Mesothelial cell of epicardium (in vitro differentiated cells): ENCODE measurements around the gene NKAIN2. TPM values are rescaled to one million over a fixed set of nuclear protein-coding genes. Genes with fewer than 3 reads are reported as not detected.
"Not testable (repeated sequence)": the region's sequence is repeated elsewhere in the genome, so short reads cannot be mapped to it uniquely, and the experiment has no call there.

Experiments
- DNase-seq, 2 experiments: peaks; one replicate each; pipeline ENCODE4 v3.0.0; 2021; ENCODE audit warnings: low spot score in 2 of 2; ENCODE audit not compliant: unreplicated experiment in 2 of 2
- H3K27ac Mint-ChIP-seq: 2 replicates; pipeline ENCODE4 v1.8.0; 2021; ENCODE audit warnings: mixed read lengths
- H3K27me3 Mint-ChIP-seq: 2 replicates; pipeline ENCODE4 v1.8.0; 2021; ENCODE audit warnings: low read depth, mixed read lengths
- H3K36me3 Mint-ChIP-seq: 2 replicates; pipeline ENCODE4 v1.8.0; 2021; ENCODE audit warnings: mixed read lengths
- H3K4me1 Mint-ChIP-seq: 2 replicates; pipeline ENCODE4 v1.8.0; 2021; ENCODE audit warnings: mixed read lengths
- H3K4me3 Mint-ChIP-seq: 2 replicates; pipeline ENCODE4 v1.8.0; 2021; ENCODE audit warnings: mild to moderate bottlenecking, moderate library complexity, mixed read lengths
- H3K9me3 Mint-ChIP-seq: 2 replicates; pipeline ENCODE4 v1.8.0; 2021; ENCODE audit warnings: mixed read lengths
- total RNA-seq: library from RNA; stranded (reverse); gene quantifications from 3 replicates; pipeline ENCODE4 v1.2.1, GENCODE V29; 2021
- TF ChIP-seq, protein P1 (sequence below): fragments of 200-600 bp; sonication (generic); IDR thresholded peaks from one replicate; pipeline ENCODE4 v1.5.0; 2021; ENCODE audit warnings: antibody characterized with exemption; ENCODE audit not compliant: unreplicated experiment

Gene NKAIN2
- total RNA-seq, 1 donor from 2014 or later: 1.6 TPM

GRCh38 chr6:124536842-124537191 lies 733.2 kb downstream of the NKAIN2 start:
- TF ChIP-seq, protein P1, sequence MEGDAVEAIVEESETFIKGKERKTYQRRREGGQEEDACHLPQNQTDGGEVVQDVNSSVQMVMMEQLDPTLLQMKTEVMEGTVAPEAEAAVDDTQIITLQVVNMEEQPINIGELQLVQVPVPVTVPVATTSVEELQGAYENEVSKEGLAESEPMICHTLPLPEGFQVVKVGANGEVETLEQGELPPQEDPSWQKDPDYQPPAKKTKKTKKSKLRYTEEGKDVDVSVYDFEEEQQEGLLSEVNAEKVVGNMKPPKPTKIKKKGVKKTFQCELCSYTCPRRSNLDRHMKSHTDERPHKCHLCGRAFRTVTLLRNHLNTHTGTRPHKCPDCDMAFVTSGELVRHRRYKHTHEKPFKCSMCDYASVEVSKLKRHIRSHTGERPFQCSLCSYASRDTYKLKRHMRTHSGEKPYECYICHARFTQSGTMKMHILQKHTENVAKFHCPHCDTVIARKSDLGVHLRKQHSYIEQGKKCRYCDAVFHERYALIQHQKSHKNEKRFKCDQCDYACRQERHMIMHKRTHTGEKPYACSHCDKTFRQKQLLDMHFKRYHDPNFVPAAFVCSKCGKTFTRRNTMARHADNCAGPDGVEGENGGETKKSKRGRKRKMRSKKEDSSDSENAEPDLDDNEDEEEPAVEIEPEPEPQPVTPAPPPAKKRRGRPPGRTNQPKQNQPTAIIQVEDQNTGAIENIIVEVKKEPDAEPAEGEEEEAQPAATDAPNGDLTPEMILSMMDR: no peak
- H3K9me3 Mint-ChIP-seq: no peaks in the 10 kb centered on the region
- no peak overlapping the region for H3K27ac Mint-ChIP-seq
- no peaks in the 10 kb centered on the region for H3K36me3 Mint-ChIP-seq
- DNase-seq: no peak
- no peak overlapping the region for H3K4me3 Mint-ChIP-seq
- no peaks in the 10 kb centered on the region for H3K27me3 Mint-ChIP-seq
- H3K4me1 Mint-ChIP-seq: peaks cover 5% of the 10 kb centered on the region

GRCh38 chr6:124539096-124539495 lies 735.4 kb downstream of the NKAIN2 start:
- Mint-ChIP-seq H3K27ac (no peak overlapping the region), H3K9me3 (no peaks in the 10 kb centered on the region), H3K4me1 (peaks cover 5% of the 10 kb centered on the region), H3K27me3 (peaks cover 2% of the 10 kb centered on the region), H3K36me3 (no peaks in the 10 kb centered on the region), H3K4me3 (no peak overlapping the region)
- TF ChIP-seq, protein P1: no peak
- no peak for DNase-seq

GRCh38 chr6:124541573-124541972 lies 737.9 kb downstream of the NKAIN2 start:
- no peak for DNase-seq
- H3K4me1 Mint-ChIP-seq: no peaks in the 10 kb centered on the region
- TF ChIP-seq, protein P1: no peak
- H3K27me3 Mint-ChIP-seq: peaks cover 2% of the 10 kb centered on the region
- H3K27ac Mint-ChIP-seq: no peak overlapping the region
- H3K4me3 Mint-ChIP-seq: no peak overlapping the region
- no peaks in the 10 kb centered on the region for H3K36me3 Mint-ChIP-seq
- no peaks in the 10 kb centered on the region for H3K9me3 Mint-ChIP-seq

- Mint-ChIP-seq H3K27ac (no peak overlapping the region), H3K9me3 (no peaks in the 10 kb centered on the region), H3K27me3 (peaks cover 2% of the 10 kb centered on the region), H3K4me1 (no peaks in the 10 kb centered on the region), H3K4me3 (no peak overlapping the region), H3K36me3 (no peaks in the 10 kb centered on the region)
- no peak for DNase-seq
- TF ChIP-seq, protein P1: no peak
Measured at GRCh38 chr6:124546601-124547000, 742.9 kb downstream of the NKAIN2 start.

DNA sequence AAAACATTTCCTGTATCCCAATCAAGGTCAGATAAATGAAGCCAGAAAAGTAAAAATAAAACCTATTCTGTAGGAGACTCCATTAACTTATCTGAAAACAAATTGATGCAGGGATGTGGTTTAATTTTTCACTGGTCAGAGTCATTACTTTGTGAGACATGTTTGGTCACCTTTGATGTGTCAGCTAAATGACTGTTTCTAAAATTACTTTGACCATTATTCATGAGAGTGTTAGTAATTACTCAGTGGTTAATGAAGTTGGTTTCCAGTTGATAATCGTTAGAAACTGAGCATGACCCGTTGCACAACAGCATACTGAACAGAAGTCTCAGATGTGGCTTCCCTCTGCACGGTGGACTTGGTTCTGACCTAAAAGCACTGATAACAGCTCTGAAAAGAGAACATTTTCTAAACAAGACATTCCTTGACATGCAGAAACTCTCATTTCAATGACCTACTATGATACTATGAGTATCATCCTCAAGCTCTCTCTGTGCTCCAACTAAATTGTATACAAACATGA lies 748.1 kb downstream of the NKAIN2 start:
- H3K4me1 Mint-ChIP-seq: no peaks in the 10 kb centered on the region
- no peaks in the 10 kb centered on the region for H3K27me3 Mint-ChIP-seq
- H3K4me3 Mint-ChIP-seq: no peak overlapping the region
- H3K36me3 Mint-ChIP-seq: no peaks in the 10 kb centered on the region
- no peak overlapping the region for H3K27ac Mint-ChIP-seq
- peaks cover 24% of the 10 kb centered on the region for H3K9me3 Mint-ChIP-seq
- DNase-seq: no peak
- TF ChIP-seq, protein P1: no peak

DNA sequence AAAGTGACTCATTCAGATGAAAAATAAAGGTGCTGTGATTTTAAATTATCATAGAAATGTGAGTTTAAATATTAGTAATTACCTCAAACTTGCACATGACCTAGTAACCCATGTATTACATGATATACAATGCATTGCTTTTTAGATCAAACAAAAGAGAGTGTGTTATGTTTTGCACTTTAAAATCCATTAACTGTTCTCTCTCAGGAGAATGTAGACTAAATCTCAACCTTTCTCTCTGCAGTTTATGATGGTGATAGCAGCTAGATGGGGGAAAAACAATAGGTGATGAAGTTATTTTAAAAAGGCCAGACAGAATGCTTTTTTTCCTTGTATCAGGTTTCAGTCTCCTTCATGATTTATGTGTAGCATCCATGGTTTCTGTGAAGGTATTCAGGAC lies 754.2 kb downstream of the NKAIN2 start:
- Mint-ChIP-seq H3K27ac (no peak overlapping the region), H3K4me3 (no peak overlapping the region), H3K9me3 (peaks cover 24% of the 10 kb centered on the region), H3K4me1 (peaks cover 6% of the 10 kb centered on the region), H3K27me3 (peaks cover 1% of the 10 kb centered on the region), H3K36me3 (no peaks in the 10 kb centered on the region)
- DNase-seq: no peak
- TF ChIP-seq, protein P1: no peak

DNA sequence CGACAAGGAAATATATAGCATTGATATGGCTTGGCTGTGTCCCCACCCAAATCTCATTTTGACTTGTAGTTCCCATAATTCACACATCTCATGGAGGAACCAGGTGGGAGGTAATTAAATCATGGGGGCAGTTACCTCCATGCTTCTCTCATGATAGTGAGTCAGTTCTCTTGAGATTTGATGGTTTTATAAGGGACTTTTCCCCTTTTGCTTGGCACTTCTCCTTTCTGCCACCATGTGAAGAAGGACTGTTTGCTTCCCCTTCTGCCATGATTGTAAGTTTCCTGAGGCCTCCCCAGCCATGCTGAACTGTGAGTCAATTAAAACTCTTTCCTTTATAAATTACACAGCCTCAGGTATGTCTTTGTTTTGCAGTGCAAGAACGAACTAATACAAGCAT lies 756.4 kb downstream of the NKAIN2 start:
- not testable (repeated sequence) for DNase-seq, H3K4me3 Mint-ChIP-seq, H3K27ac Mint-ChIP-seq, H3K4me1 Mint-ChIP-seq, H3K27me3 Mint-ChIP-seq, H3K36me3 Mint-ChIP-seq
- peaks cover 16% of the 10 kb centered on the region for H3K9me3 Mint-ChIP-seq
